Measurements from ENCODE around the gene SPINT3.

The SPINT3 gene

GRCh38 chr20:45515147-45515913 is at the start of gene SPINT3:
TSS of gene SPINT3 (minus strand) at chr20:45515622. CDS start at chr20:45515608, 14 bp downstream.
- DNase-seq: no peak

GRCh38 chr20:45564760-45565276 is 49.4 kb upstream of the SPINT3 start:
- DNase-seq: no peak

GRCh38 chr20:45555198-45555597 is 39.8 kb upstream of the SPINT3 start:
- DNase-seq: no peak

- no peak for DNase-seq
Measured at GRCh38 chr20:45552456-45552855, 37.0 kb upstream of the SPINT3 start.

- DNase-seq: no peak
Measured at GRCh38 chr20:45550765-45551164, 35.3 kb upstream of the SPINT3 start.

- DNase-seq: no peak
Measured at GRCh38 chr20:45548410-45548809, 33.0 kb upstream of the SPINT3 start.

GRCh38 chr20:45547206-45547770 is 31.9 kb upstream of the SPINT3 start, which contains the start of gene EPPIN:
TSS of gene EPPIN (minus strand) at chr20:45547401. CDS start at chr20:45547357, 44 bp downstream.
- no peak for DNase-seq

GRCh38 chr20:45545754-45546453 is 30.5 kb upstream of the SPINT3 start:
- no peak for DNase-seq

- no peak for DNase-seq
Measured at GRCh38 chr20:45545351-45545750, 29.9 kb upstream of the SPINT3 start.

- no peak for DNase-seq
Measured at GRCh38 chr20:45539382-45539781, 24.0 kb upstream of the SPINT3 start, which contains the start of gene WFDC6. TSS of gene WFDC6 (minus strand) at chr20:45539482. CDS start at chr20:45539407, 75 bp downstream.

- no peak for DNase-seq
Measured at GRCh38 chr20:45538209-45538799, 22.9 kb upstream of the SPINT3 start.

GRCh38 chr20:45527294-45527693 is 11.9 kb upstream of the SPINT3 start:
- no peak for DNase-seq

GRCh38 chr20:45523821-45524220 is 8.4 kb upstream of the SPINT3 start:
- DNase-seq: no peak

- DNase-seq: no peak
Measured at GRCh38 chr20:45518282-45518681, 2.9 kb upstream of the SPINT3 start.

GRCh38 chr20:45510242-45510862 is 5.1 kb downstream of the SPINT3 start:
- DNase-seq: no peak

GRCh38 chr20:45509091-45509490 is 6.3 kb downstream of the SPINT3 start:
- no peak for DNase-seq

- DNase-seq: no peak
Measured at GRCh38 chr20:45508068-45508886, 7.1 kb downstream of the SPINT3 start.

GRCh38 chr20:45507011-45507820 is 8.2 kb downstream of the SPINT3 start:
- no peak for DNase-seq

- no peak for DNase-seq
Measured at GRCh38 chr20:45506398-45506797, 9.0 kb downstream of the SPINT3 start.

GRCh38 chr20:45503403-45503802 is 12.0 kb downstream of the SPINT3 start:
- DNase-seq: no peak

- DNase-seq: no peak
Measured at GRCh38 chr20:45502561-45502960, 12.9 kb downstream of the SPINT3 start.
